Measurements from ENCODE around the gene ATP2A1.
"Not testable (repeated sequence)": the region's sequence is repeated elsewhere in the genome, so short reads cannot be mapped to it uniquely, and the experiment has no call there.

The ATP2A1 gene

DNA sequence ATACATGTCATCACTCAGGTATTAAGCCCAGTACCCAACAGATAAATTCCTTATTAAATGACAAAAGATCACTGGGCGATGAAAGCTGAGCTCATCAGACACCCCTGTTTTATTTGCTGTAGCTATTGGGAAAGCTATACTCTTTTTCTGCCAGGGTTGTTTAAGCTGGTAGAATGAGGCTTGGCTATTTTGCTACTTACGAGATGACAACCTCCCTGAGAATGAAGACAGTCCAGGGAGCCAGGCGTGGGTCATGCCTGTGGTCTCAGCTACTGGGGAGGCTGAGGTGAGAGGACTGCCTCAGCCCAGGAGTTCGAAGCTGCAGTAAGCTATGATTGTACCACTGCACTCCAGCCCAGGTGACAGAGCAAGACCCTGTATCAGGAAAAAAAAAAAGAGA lies 19.0 kb upstream of the ATP2A1 start:
- no peak for DNase-seq (ENCODE audit: low read depth)

- DNase-seq (ENCODE audit: low read depth) = no peak
Measured at GRCh38 chr16:28863929-28864793, 14.1 kb upstream of the ATP2A1 start.

- no peak for DNase-seq (ENCODE audit: low read depth)
Measured at GRCh38 chr16:28865001-28865688, 13.1 kb upstream of the ATP2A1 start.

GRCh38 chr16:28865722-28866453 lies 12.4 kb upstream of the ATP2A1 start:
- no peak for DNase-seq (ENCODE audit: low read depth)

DNA sequence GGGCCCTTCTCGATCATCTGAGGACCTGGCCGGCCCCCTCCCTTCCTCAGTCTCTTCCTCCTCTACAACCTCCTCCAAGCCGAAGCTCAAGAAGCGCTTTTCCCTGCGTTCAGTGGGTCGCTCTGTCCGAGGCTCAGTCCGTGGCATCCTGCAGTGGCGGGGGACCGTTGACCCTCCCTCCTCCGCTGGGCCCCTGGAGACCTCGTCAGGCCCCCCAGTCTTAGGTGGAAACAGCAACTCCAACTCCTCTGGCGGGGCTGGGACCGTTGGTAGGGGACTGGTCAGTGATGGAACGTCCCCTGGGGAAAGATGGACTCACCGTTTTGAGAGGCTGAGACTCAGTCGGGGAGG lies 11.9 kb upstream of the ATP2A1 start:
- DNase-seq (ENCODE audit: low read depth) = no peak

DNA sequence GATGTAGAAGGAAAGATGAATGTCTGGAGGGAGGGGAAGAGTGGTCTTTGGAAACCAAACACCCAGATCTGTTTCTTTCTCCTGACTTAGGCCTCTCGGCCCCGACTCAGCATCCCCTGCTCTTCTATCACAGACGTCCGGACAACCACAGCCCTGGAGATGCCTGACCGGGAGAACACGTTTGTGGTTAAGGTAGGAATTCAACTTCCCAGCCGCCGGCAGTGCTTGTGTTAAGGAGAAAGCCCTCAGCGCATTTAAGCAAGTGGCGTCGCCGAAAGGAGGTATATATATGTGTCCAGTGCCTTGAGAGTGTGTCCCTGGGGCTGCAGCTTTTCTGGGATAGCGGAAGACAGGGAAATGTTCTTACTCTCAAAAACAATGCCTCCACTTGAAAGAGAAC lies 11.0 kb upstream of the ATP2A1 start:
- DNase-seq (ENCODE audit: low read depth) = no peak

- not testable (repeated sequence) for DNase-seq (ENCODE audit: low read depth)
Measured at GRCh38 chr16:28867646-28868045, 10.6 kb upstream of the ATP2A1 start.

DNA sequence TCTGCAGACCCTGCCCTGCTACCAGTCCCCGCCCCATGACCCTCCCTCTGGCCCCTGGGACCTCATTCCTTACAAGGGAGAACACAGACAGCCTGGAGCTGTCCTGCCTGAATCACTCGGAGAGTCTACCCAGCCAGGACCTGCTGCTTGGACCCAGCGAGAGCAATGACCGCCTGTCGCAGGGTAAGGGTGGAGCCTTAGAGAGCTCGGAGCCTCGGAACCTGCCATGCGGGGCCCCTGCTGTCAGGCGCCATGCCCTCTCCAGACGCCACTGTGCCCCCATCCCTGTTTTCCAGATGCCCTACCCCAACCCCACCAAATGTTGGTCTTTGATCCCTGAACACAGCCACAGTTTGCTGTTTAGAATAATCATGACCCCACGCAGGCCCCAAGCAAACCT lies 9.1 kb upstream of the ATP2A1 start:
- no peak for DNase-seq (ENCODE audit: low read depth)

- no peak for DNase-seq (ENCODE audit: low read depth)
Measured at GRCh38 chr16:28872952-28873351, 5.3 kb upstream of the ATP2A1 start.

DNA sequence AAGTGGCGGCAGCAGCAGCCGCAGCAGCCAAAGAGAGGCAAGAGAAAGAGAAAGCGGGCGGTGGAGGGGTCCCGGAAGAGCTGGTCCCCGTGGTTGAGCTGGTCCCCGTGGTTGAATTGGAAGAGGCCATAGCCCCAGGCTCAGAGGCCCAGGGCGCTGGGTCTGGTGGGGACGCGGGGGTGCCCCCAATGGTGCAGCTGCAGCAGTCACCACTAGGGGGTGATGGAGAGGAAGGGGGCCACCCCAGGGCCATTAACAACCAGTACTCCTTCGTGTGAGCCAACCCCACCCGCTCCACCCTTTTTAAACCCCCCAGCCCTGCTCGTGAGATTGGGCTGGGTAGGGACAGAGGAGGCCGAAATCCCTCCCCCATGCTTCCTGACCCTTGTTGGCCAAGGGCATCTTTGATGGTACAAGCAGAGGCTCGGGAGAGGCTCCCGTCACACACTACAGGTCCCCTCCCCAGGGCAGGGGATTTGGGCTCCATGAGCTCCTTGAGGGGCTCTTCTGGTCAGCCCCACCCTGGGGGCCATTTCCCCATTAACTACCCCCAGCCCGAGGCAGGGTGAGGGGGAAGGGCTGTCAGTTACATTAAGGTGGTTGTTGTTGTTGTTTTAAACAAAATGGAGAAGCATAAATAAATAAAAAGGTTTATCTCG lies 4.6 kb upstream of the ATP2A1 start:
- peak; percentile 42 for DNase-seq (ENCODE audit: low read depth)

- no peak for DNase-seq (ENCODE audit: low read depth)
Measured at GRCh38 chr16:28874406-28874805, 3.9 kb upstream of the ATP2A1 start.

DNA sequence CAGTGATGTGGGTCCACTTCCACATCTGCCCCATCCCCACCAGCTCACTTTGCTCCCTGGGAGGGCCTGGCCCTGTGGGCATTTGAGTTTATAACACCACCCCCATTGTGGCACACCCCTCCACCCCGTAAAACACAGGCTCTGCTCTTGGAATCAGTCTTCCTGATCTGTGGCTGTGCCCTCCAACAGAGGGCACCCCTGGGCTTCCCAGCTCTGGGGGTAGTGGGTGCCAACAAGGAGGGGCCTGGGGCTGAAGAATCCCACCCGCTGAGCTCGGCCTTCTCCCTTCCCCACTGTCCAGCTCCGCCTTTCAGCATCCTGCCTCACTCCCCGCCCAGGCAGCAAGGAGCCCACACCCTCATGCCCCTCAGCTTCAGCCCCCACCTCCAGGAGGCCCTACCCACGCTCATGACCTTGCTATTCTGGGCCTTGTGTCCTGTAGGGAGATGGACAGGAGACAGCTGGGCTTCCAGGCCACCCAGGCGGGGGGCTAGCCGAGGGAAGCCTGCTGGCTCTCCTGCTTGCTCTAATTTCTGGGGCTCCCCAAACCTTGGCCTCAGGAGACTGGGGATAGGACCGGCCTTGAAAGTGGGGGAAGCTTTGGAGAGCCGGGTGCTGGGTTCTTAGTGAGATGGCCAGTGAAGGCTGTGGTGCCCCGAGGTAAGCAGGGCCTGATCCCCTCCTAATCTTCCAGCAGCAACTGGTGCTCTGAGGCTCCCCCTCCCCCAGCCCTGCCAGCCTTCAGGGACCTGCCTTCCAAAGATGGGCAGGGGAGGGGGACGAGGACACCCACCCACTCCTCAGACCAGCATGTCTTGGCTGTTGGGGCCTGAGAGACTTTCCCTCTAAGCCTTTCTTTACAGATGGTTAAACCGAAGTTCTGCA lies 2.9 kb upstream of the ATP2A1 start:
- no peak for DNase-seq (ENCODE audit: low read depth)

DNA sequence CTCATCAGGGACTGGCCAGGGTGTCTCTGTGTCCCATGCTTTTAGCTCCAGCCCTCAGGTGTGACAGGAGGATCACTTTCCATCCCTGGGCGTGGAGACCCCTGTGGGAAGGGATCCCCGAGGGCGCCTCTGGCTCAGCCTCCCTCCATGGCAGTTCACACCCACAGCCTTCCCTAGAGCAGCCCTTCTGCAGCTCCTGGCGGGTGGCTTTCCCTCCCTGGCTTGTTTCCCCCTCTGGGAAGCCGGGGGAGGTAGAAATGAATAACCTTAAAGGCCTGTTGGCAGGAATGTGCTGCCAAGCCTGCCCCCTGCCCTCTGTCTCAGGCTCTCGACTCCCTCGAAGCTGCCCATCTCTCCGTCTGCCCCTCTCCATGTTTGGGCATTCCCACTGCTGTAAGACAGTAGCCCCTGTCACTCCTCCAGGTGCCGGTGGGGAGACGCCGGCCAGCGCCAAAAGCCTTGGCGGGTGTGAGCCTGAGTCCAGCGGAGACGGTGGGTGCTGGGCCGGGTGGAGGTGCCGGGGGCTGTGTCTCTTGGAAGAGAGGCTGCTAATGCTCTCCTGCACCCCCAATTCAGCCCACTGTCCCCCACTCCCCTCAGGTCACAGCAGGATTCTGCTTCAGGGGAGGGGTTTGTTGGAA lies 2.1 kb upstream of the ATP2A1 start:
- DNase-seq (ENCODE audit: low read depth) = no peak

DNA sequence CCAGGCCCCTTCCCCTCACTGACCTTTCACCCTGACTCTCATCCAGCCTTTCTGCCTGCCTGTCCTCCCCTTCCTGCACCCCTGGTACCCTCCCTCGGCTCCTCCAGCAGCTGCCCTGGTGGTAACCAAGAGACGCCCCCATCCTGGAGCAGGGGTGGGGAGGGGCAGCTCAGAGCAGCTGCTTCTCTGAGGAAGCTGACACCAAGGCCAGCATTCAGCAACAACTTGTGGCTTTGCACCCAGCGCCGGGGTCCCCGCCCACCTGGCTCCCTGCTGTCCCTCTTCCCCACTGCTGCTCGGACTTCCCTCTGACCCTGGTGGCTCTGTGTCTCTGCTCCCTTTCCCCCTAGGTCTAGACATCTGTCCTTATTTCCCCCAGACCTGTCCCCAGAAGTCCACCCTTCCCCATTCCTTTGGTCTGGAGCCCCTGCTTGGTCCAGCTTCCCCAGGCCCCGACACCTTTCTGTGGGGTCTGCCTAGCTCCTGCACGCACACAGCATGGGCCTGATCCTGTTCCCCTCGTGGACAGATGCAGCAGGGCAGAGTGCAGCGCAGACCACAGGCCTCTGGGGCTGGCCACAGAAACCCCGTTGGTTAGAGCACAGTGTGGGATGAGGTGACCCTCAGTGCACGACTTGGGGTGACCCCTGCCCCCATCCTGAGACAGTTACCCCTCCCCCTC lies 1.2 kb upstream of the ATP2A1 start:
- DNase-seq (ENCODE audit: low read depth) = no peak

GRCh38 chr16:28877655-28878000 lies 660 bp upstream of the ATP2A1 start:
- DNase-seq (ENCODE audit: low read depth) = no peak

GRCh38 chr16:28879261-28879840 lies 1.1 kb downstream of the ATP2A1 start:
- no peak for DNase-seq (ENCODE audit: low read depth)

- DNase-seq (ENCODE audit: low read depth) = peak; percentile 87
Measured at GRCh38 chr16:28879841-28880588, 1.7 kb downstream of the ATP2A1 start.

GRCh38 chr16:28880589-28880915 lies 2.3 kb downstream of the ATP2A1 start:
- DNase-seq (ENCODE audit: low read depth) = no peak

DNA sequence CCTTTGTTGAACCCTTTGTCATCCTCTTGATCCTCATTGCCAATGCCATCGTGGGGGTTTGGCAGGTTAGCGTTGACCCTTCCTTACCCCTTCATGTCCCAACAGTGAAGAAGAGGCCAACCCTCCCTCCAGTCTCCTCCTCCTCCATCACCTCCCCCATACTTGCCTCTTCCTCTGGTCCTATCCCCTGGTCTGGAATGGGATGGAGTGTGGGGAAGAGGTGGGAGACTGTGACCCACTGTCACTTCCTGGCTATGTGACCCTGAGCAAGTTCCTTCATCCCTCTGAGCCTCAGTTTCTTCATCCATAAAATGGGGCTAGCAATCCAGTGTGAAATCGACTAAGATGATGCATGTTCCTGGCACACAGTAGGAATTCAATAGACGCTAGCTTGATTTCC lies 2.7 kb downstream of the ATP2A1 start:
- DNase-seq (ENCODE audit: low read depth) = no peak

Data from activated T-cell treated with anti-CD3 and anti-CD28 coated beads for 1 hour (primary cell).